Left lung (tissue), 10 donors: Measurements from ENCODE around the gene PDZD4. TPM values are rescaled to one million over a fixed set of nuclear protein-coding genes. Genes with fewer than 3 reads are reported as not detected.

Source experiments
- ATAC-seq: fragments of 200-7000 bp; cut with Tn5 transposase; one replicate; pipeline ENCODE4 v1.9.1; 2020; ENCODE audit warnings: moderate library complexity
- DNase-seq, 4 donors: peaks; one replicate each; pipeline ENCODE4 v3.0.0-alpha.2; 2013 to 2020
- H3K27ac ChIP-seq, 2 donors: fragments of 200-600 bp; sonication (generic) in 1 of 2; one replicate each; pipeline versions ENCODE4 v1.5.0 to v1.8.0; 2020 to 2021
- H3K27me3 ChIP-seq, 2 donors: fragments of 200-600 bp; sonication (generic) in 1 of 2; one replicate each; pipeline versions ENCODE4 v1.5.0 to v1.8.0; 2020 to 2021
- H3K36me3 ChIP-seq, 2 donors: fragments of 200-600 bp; sonication (generic) in 1 of 2; one replicate each; pipeline versions ENCODE4 v1.5.0 to v1.8.0; 2020 to 2021
- H3K4me1 ChIP-seq, 2 donors: fragments of 200-600 bp; one replicate each; pipeline ENCODE4 v1.8.0; 2021
- H3K4me3 ChIP-seq, 2 donors: fragments of 200-600 bp; sonication (generic) in 1 of 2; one replicate each; pipeline versions ENCODE4 v1.5.0 to v1.8.0; 2020 to 2021; ENCODE audit warnings: mild to moderate bottlenecking in 1 of 2
- H3K9me3 ChIP-seq, 2 donors: fragments of 200-600 bp; sonication (generic) in 1 of 2; one replicate each; pipeline versions ENCODE4 v1.5.0 to v1.8.0; 2020 to 2021
- intact Hi-C, 2 donors: fragments of 100-400 bp; cut with DNase I; formaldehyde crosslinking; loops; one replicate each; pipeline versions ENCODE4 v1.11.2 to v1.14.2; 2022
- polyA plus RNA-seq, 6 donors: library from polyadenylated mRNA; unstranded; fragments of 120-200 nt; gene quantifications; one replicate each; pipeline ENCODE4 v1.2.1, GENCODE V29; 2013; ENCODE audit not compliant: insufficient read length in 6 of 6
- total RNA-seq, 2 donors: library from RNA; stranded (reverse); fragmentation: NEBNext Ultra II Directional; extraction: Animal tissue kit (Norgen Biotek cat#: 25700); gene quantifications; one replicate each; pipeline ENCODE4 v1.2.1, GENCODE V29; 2021
- TF ChIP-seq, protein P1 (sequence below), 2 donors: fragments of 200-600 bp; sonication (generic) in 1 of 2; IDR thresholded peaks; one replicate each; pipeline versions ENCODE4 v1.5.0 to v1.8.0; 2021; ENCODE audit warnings: antibody characterized with exemption in 2 of 2
- donor health status: DM: no; HTN: yes; CAD: no.
- donor health status: DM: no; HTN: no; CAD: no.

Gene PDZD4
- total and polyA plus RNA-seq, 8 donors, result 2.3 to 13.7 (median 10.3) TPM

DNA sequence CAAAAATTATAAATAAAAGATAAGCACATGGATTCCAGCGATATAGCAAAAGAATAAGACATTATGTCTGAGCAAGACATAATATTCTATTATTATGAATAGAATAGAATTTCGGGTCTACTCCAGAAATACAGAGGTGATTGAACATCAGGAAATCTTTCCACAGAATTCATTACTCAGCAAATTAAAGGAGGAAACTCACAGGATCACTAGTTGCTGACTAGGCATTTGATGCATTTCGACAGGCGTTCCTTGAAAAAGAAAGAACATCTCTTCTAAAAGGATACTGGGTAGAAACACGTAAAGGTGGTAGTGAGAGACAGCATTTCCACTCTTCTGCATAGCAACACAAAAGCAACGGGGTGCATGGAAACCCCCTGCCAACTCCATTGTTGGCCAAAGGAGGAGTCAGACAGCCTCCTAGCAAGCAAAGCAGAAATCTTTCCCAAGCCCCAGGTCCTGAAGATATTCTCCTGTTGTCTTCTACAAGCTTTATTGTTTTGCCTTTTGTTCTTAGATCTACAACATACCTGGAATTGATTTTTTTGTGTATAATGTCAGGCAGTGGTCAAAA, 14.3 kb upstream of the PDZD4 start:
- no peaks in the 10 kb centered on the region for H3K9me3 ChIP-seq
- H3K4me3 ChIP-seq, result no peak overlapping the region
- DNase-seq (no peak), ATAC-seq (no peak)
- no peaks in the 10 kb centered on the region for H3K4me1 ChIP-seq
- H3K36me3 ChIP-seq, result no peaks in the 10 kb centered on the region
- peaks cover 17 to 28% of the 10 kb centered on the region in 2 donors for H3K27me3 ChIP-seq
- intact Hi-C loops, result no loop called here
- no peak overlapping the region for H3K27ac ChIP-seq
- TF ChIP-seq, protein P1, sequence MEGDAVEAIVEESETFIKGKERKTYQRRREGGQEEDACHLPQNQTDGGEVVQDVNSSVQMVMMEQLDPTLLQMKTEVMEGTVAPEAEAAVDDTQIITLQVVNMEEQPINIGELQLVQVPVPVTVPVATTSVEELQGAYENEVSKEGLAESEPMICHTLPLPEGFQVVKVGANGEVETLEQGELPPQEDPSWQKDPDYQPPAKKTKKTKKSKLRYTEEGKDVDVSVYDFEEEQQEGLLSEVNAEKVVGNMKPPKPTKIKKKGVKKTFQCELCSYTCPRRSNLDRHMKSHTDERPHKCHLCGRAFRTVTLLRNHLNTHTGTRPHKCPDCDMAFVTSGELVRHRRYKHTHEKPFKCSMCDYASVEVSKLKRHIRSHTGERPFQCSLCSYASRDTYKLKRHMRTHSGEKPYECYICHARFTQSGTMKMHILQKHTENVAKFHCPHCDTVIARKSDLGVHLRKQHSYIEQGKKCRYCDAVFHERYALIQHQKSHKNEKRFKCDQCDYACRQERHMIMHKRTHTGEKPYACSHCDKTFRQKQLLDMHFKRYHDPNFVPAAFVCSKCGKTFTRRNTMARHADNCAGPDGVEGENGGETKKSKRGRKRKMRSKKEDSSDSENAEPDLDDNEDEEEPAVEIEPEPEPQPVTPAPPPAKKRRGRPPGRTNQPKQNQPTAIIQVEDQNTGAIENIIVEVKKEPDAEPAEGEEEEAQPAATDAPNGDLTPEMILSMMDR (IDR thresholded peaks at IDR 0.05), result no peak

- intact Hi-C loops, result loop anchor here in 1 of 2 donors (10.0 kb wide), 1 partner anchor 58 kb away; no protein-coding TSS in a partner anchor
- H3K9me3 ChIP-seq, result no peaks in the 10 kb centered on the region
- H3K4me1 ChIP-seq, result no peaks in the 10 kb centered on the region
- no peak overlapping the region for H3K4me3 ChIP-seq
- H3K27me3 ChIP-seq, result peaks cover 14 to 19% of the 10 kb centered on the region in 2 donors
- TF ChIP-seq, protein P1 (IDR thresholded peaks at IDR 0.05), result no peak
- DNase-seq (no peak), ATAC-seq (no peak)
- H3K27ac ChIP-seq, result no peak overlapping the region
- H3K36me3 ChIP-seq, result no peaks in the 10 kb centered on the region
Observed at GRCh38 chrX:153836921-153837320, 6.6 kb upstream of the PDZD4 start.

DNA sequence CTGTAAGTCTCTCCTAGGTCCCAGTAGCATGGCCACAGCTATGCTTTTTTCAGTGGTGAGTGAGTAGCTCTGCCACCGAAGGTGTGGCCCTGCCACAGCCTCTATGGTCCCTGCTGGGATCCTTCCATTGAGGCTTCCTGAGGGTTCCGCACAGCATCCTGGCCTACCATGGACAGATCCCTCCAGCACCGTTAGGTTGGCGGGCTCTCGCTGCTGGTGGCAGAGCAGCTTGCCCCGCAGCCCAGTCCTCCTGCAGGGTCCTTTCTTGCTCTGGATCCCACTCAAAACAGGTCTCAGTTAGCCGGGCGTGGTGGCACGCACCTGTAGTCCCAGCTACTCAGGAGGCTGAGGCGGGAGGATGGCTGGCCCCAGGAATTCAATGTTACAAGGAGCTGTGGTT, 2.4 kb upstream of the PDZD4 start:
- Histone ChIP-seq H3K9me3 (no peaks in the 10 kb centered on the region), H3K4me3 (no peak overlapping the region), H3K36me3 (no peaks in the 10 kb centered on the region), H3K27me3 (peaks cover 37 to 49% of the 10 kb centered on the region in 2 donors), H3K27ac (no peak overlapping the region), H3K4me1 (peaks cover 7 to 8% of the 10 kb centered on the region in 2 donors)
- no peak for DNase-seq
- ATAC-seq, result no peak
- intact Hi-C loops, result loop anchor here in 1 of 2 donors (10.0 kb wide), 1 partner anchor 62 kb away; no protein-coding TSS in a partner anchor
- TF ChIP-seq, protein P1 (IDR thresholded peaks at IDR 0.05), result no peak

- TF ChIP-seq, protein P1 (IDR thresholded peaks at IDR 0.05), result no peak
- Histone ChIP-seq H3K27ac (no peak overlapping the region), H3K27me3 (peaks cover 37 to 55% of the 10 kb centered on the region in 2 donors), H3K4me1 (peaks cover 7 to 8% of the 10 kb centered on the region in 2 donors), H3K9me3 (no peaks in the 10 kb centered on the region), H3K4me3 (no peak overlapping the region), H3K36me3 (no peaks in the 10 kb centered on the region)
- intact Hi-C loops, result loop anchor here in 1 of 2 donors (10.0 kb wide), 1 partner anchor 63 kb away; no protein-coding TSS in a partner anchor
- ATAC-seq, result no peak
- no peak for DNase-seq
Observed at GRCh38 chrX:153831429-153832150, 1.2 kb upstream of the PDZD4 start.
